Activated CD8-positive, alpha-beta memory T cell treated with anti-CD3 and anti-CD28 coated beads, Interleukin-2, amount 10 ng/mL, durations not matched to agents 7 days and 5 days (primary cell): ENCODE measurements around the gene C8B. TPM values are rescaled to one million over a fixed set of nuclear protein-coding genes. Genes with fewer than 3 reads are reported as not detected.

Experiments
- ATAC-seq: fragments of 150-1000 bp; cut with Tn5 transposase; one replicate; pipeline ENCODE4 v1.10.0; 2021; ENCODE audit warnings: moderate library complexity
- CTCF ChIA-PET: fragments of 350-600 bp; sonication (Branson Sonifier 250); formaldehyde crosslinking; loops from one replicate; lab custom pipeline; 2021; ENCODE audit warnings: antibody characterized with exemption; lab: Charles Lee
- DNase-seq: peaks from one replicate; pipeline ENCODE4 v3.0.0-alpha.2; 2020
- H3K27ac Mint-ChIP-seq: one replicate; pipeline ENCODE4 v1.8.0; 2021; ENCODE audit warnings: mild to moderate bottlenecking, mixed read lengths
- H3K27me3 Mint-ChIP-seq: one replicate; pipeline ENCODE4 v1.8.0; 2021; ENCODE audit warnings: mixed read lengths
- H3K36me3 Mint-ChIP-seq: one replicate; pipeline ENCODE4 v1.8.0; 2021; ENCODE audit warnings: mild to moderate bottlenecking, mixed read lengths
- H3K4me1 Mint-ChIP-seq: one replicate; pipeline ENCODE4 v1.8.0; 2021; ENCODE audit warnings: mixed read lengths
- H3K4me3 Mint-ChIP-seq: one replicate; pipeline ENCODE4 v1.8.0; 2021; ENCODE audit warnings: mild to moderate bottlenecking, moderate library complexity, mixed read lengths
- H3K9me3 Mint-ChIP-seq: one replicate; pipeline ENCODE4 v1.8.0; 2022; ENCODE audit warnings: low read depth, mixed read lengths
- total RNA-seq, 2 experiments: library from RNA; stranded (reverse); gene quantifications; one replicate each; pipeline ENCODE4 v1.2.3, GENCODE V29; 2021

C8B gene
- total RNA-seq, 2 experiments from 2014 or later = not detected

DNA sequence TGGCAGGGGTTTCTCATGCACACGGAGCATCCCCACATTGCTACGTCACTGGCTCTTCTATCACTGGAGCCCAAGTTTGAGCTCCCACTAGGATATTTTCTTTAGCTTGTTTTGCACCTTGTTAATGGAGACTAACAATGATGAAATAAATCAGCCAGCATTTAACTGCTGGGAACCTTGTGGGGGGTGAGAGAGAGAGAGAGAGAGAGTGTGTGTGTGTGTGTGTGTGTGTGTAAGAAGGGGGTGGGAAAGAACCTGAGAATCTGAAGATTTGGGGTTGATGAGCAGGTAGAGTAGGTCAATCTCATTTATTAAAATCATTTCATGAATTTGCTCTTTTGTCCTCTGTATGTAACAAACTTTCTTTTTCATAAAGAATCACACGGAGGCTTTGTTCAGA, 624 bp downstream of the C8B start:
- DNase-seq = no peak
- peaks cover 4% of the 10 kb centered on the region for H3K9me3 Mint-ChIP-seq
- H3K4me3 Mint-ChIP-seq = no peak overlapping the region
- CTCF ChIA-PET = no interaction called here
- no peaks in the 10 kb centered on the region for H3K4me1 Mint-ChIP-seq
- no peak for ATAC-seq
- H3K27me3 Mint-ChIP-seq = no peaks in the 10 kb centered on the region
- H3K36me3 Mint-ChIP-seq = no peaks in the 10 kb centered on the region
- H3K27ac Mint-ChIP-seq = no peak overlapping the region

DNA sequence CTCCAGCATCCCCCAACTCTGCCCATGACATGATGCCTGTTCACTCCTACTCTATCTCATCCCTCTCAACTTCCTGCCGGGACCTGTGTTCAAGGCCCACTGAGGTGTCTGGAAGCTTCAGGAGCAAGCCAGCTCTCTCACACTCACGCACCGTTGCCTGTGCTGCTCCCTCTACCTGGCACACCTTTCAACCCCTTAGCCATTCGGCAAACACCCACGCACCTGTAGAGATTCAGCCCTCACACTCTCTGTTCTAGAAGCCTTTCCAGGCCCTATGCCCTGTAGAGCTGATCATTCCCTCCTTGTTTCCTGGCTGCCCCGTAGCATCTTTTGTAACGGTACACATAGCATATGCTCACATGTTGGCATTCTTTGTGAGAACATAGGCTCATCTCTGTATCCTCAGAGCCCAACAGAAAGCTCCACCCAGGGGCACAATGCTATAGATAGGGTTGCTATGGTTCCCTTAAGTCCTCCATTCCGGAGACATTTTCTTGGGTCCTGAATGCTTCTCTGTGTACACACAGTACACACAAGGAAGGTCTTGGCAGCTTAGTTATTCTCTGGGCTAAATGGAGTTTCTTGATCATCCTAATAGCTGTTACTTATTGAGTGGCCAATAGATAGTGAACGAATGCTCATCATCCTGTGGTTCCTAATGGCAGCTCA, 1.3 kb downstream of the C8B start:
- Mint-ChIP-seq H3K9me3 (peaks cover 4% of the 10 kb centered on the region), H3K4me3 (no peak overlapping the region), H3K27me3 (no peaks in the 10 kb centered on the region), H3K36me3 (no peaks in the 10 kb centered on the region), H3K27ac (no peak overlapping the region), H3K4me1 (no peaks in the 10 kb centered on the region)
- CTCF ChIA-PET = no interaction called here
- DNase-seq = no peak
- no peak for ATAC-seq

- Mint-ChIP-seq H3K4me1 (no peaks in the 10 kb centered on the region), H3K27me3 (no peaks in the 10 kb centered on the region), H3K36me3 (no peaks in the 10 kb centered on the region), H3K9me3 (peaks cover 1% of the 10 kb centered on the region), H3K27ac (no peak overlapping the region), H3K4me3 (no peak overlapping the region)
- ATAC-seq (no peak), DNase-seq (no peak)
- CTCF ChIA-PET = no interaction called here
Observed at GRCh38 chr1:56963667-56964066, 2.1 kb downstream of the C8B start.

DNA sequence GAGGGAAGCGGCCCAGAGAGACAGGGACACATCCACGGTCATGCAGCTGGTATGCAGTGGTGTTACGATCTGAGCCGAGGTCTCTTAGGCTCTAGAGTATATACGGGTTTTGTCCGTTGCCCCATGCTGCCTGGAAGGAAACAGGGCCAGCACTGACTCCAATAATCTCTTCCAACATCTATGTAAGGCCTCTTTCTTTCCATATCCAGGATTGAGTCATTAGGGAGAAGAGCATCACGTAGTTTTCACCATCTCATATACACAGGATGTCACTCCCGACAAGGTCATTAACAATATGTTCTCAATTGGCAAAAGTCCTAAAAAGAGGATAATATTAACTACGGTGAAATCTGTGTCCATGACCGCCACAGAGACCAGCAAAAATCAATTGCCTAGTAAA, 4.4 kb downstream of the C8B start:
- ATAC-seq (no peak), DNase-seq (no peak)
- Mint-ChIP-seq H3K9me3 (no peaks in the 10 kb centered on the region), H3K36me3 (no peaks in the 10 kb centered on the region), H3K4me1 (no peaks in the 10 kb centered on the region), H3K27me3 (no peaks in the 10 kb centered on the region), H3K4me3 (no peak overlapping the region), H3K27ac (no peak overlapping the region)
- CTCF ChIA-PET = no interaction called here

DNA sequence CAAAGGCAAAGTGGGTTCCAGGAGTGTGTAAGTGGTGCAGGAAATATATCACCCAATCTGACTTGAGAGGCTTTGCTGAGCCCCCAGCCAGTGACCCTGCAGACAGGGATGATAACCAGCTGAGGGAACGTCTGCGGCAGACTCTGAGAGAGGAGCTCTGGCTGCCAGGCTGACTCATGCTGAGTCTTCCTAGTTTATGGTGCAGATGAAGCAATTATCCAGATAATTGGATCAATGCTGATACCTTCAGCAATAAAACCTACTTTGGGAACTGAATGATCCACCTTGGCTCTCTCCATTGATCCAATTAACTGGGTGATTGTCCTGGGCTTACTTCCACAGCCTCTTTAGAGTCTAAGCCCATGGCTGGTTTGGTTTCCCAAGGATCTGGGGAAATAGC, 7.3 kb downstream of the C8B start:
- H3K4me3 Mint-ChIP-seq = no peak overlapping the region
- H3K27me3 Mint-ChIP-seq = no peaks in the 10 kb centered on the region
- no peak overlapping the region for H3K27ac Mint-ChIP-seq
- no peaks in the 10 kb centered on the region for H3K9me3 Mint-ChIP-seq
- no peak for DNase-seq
- H3K4me1 Mint-ChIP-seq = no peaks in the 10 kb centered on the region
- H3K36me3 Mint-ChIP-seq = no peaks in the 10 kb centered on the region
- CTCF ChIA-PET = no interaction called here
- no peak for ATAC-seq

DNA sequence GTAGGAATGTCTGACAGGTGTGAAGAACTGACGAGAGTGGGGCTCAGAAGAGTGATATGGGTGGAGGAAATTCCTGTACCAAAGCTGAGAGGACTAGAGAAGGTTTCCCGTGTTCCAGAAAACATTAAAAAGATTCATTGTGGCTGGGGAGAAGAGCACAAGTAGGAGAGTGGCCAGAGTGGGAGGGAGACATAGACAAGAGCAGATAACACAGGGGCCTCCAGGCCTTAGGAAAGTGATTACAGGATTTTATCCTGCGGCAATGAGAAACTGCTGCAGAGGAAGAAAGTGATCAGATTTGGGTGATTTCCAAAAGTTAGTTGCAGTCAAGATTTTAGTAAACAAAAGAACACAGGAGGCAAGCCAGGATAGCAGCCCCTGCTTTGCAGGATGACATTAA, 7.9 kb downstream of the C8B start:
- Mint-ChIP-seq H3K27ac (no peak overlapping the region), H3K27me3 (no peaks in the 10 kb centered on the region), H3K36me3 (no peaks in the 10 kb centered on the region), H3K4me1 (no peaks in the 10 kb centered on the region), H3K9me3 (no peaks in the 10 kb centered on the region), H3K4me3 (no peak overlapping the region)
- no peak for ATAC-seq
- CTCF ChIA-PET = no interaction called here
- no peak for DNase-seq

DNA sequence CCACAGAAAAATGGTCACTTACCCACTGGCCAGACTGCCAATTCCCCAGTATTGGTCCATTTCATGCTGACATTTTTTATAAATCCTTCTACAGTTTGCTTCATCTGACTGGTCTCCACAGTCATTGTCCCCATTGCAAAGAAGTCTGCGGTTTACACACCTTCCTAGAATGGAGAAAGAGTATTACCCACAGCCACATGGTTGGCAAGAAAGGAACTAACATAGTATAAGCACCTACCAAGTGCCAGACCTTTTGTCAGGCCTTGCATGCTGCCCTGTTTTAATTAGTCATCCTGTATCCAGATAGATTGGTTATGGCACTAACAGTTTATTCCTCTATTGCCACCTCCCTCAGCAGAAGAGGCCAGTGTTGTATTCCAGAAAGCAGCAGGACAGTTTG, 11.2 kb downstream of the C8B start:
- DNase-seq (no peak), ATAC-seq (no peak)
- H3K27me3 Mint-ChIP-seq = no peaks in the 10 kb centered on the region
- no peaks in the 10 kb centered on the region for H3K9me3 Mint-ChIP-seq
- CTCF ChIA-PET = no interaction called here
- H3K4me3 Mint-ChIP-seq = no peak overlapping the region
- H3K27ac Mint-ChIP-seq = no peak overlapping the region
- H3K36me3 Mint-ChIP-seq = no peaks in the 10 kb centered on the region
- H3K4me1 Mint-ChIP-seq = no peaks in the 10 kb centered on the region

DNA sequence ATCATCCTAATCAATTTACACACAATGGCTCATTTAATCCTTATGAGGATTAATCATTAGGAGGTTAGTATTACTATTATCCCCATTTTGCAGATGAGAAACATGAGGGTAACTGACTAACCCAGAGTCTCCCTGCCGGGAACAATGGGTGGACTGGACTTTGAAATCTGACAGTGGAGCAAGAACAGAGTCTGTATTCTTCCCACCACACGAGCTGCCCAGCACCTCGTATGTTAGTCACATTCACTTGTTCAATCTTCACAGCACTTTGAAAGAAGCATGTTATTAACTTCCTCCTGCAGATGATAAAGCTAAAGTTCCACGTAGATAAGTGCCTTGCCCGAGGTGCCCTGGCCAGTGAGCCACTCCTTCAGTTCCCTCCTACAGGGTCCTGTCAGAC, 12.4 kb downstream of the C8B start:
- no peak overlapping the region for H3K4me3 Mint-ChIP-seq
- no peak overlapping the region for H3K27ac Mint-ChIP-seq
- H3K4me1 Mint-ChIP-seq = no peaks in the 10 kb centered on the region
- ATAC-seq = no peak
- H3K27me3 Mint-ChIP-seq = no peaks in the 10 kb centered on the region
- CTCF ChIA-PET = no interaction called here
- no peaks in the 10 kb centered on the region for H3K36me3 Mint-ChIP-seq
- no peak for DNase-seq
- H3K9me3 Mint-ChIP-seq = no peaks in the 10 kb centered on the region

DNA sequence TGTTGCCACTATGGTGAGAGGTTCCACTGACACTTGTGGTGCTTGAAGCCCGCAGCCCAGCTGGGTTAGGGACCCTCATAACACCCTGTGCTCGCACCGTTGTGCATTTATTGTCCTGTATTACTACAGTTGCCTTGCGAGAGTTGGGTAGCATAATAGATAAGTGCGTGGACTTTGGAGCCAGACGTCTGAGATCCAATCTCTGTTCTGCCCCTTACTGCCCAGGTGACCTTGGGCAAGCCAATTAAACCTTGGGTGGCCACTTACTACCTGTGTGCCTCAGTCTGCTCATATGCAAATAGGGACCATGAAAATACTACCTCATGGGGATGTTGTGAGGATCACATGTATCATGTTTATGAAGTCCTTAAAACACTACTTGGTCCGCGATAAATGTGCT, 13.3 kb downstream of the C8B start:
- ATAC-seq (no peak), DNase-seq (no peak)
- H3K27me3 Mint-ChIP-seq = no peaks in the 10 kb centered on the region
- H3K36me3 Mint-ChIP-seq = no peaks in the 10 kb centered on the region
- no peak overlapping the region for H3K4me3 Mint-ChIP-seq
- CTCF ChIA-PET = no interaction called here
- H3K4me1 Mint-ChIP-seq = no peaks in the 10 kb centered on the region
- H3K27ac Mint-ChIP-seq = no peak overlapping the region
- H3K9me3 Mint-ChIP-seq = no peaks in the 10 kb centered on the region

- no peak for ATAC-seq
- CTCF ChIA-PET = no interaction called here
- Mint-ChIP-seq H3K4me3 (no peak overlapping the region), H3K9me3 (no peaks in the 10 kb centered on the region), H3K27ac (no peak overlapping the region), H3K4me1 (no peaks in the 10 kb centered on the region), H3K36me3 (no peaks in the 10 kb centered on the region), H3K27me3 (no peaks in the 10 kb centered on the region)
- DNase-seq = no peak
Observed at GRCh38 chr1:56948403-56949023, 17.3 kb downstream of the C8B start.

- Mint-ChIP-seq H3K4me3 (no peak overlapping the region), H3K27me3 (no peaks in the 10 kb centered on the region), H3K27ac (no peak overlapping the region), H3K9me3 (no peaks in the 10 kb centered on the region), H3K36me3 (no peaks in the 10 kb centered on the region), H3K4me1 (no peaks in the 10 kb centered on the region)
- no peak for DNase-seq
- CTCF ChIA-PET = no interaction called here
- ATAC-seq = no peak
Observed at GRCh38 chr1:56940039-56940438, 25.8 kb downstream of the C8B start.

DNA sequence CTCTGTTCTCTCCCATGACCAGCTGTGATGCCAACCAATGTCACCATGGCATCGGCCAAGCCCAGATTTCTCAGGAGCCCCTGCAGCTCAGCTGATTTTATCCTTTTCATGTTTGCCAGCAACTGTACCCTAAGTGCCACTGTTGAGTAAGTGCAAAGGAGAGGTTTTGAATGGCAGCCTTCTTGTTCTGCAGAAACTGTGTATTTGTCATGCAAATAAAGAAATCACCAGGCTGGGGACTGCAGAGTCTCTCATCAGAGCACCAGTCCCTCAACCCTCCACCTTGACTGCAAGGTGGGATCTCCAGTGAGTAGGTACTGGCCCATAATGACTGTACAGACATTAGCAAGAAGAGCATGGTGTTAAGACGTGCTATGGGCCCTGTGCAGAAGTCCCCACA, 26.6 kb downstream of the C8B start:
- no peaks in the 10 kb centered on the region for H3K9me3 Mint-ChIP-seq
- no peaks in the 10 kb centered on the region for H3K4me1 Mint-ChIP-seq
- ATAC-seq (no peak), DNase-seq (no peak)
- H3K27me3 Mint-ChIP-seq = no peaks in the 10 kb centered on the region
- no peak overlapping the region for H3K27ac Mint-ChIP-seq
- no peak overlapping the region for H3K4me3 Mint-ChIP-seq
- CTCF ChIA-PET = no interaction called here
- H3K36me3 Mint-ChIP-seq = no peaks in the 10 kb centered on the region

DNA sequence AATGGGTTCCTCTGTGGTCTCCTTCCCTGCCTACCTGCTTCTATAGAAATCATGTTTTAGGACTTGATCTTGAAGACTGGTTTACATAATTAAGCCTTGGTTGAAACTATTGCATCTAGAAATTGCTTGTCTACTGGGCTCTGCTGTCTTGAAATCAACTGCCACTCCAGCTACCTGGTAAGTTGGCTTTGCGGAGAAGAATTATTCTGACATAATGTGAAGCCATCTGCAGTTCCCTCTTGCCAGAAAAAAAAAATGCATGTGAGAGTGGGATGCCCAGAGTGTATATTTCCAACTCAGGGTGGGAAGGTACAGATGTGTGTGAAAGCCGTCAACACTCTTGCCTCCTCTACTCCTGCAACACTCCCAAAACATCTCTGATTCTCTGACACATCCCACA, 27.2 kb downstream of the C8B start:
- Mint-ChIP-seq H3K27me3 (no peaks in the 10 kb centered on the region), H3K36me3 (no peaks in the 10 kb centered on the region), H3K27ac (no peak overlapping the region), H3K4me3 (no peak overlapping the region), H3K9me3 (no peaks in the 10 kb centered on the region), H3K4me1 (no peaks in the 10 kb centered on the region)
- no peak for DNase-seq
- no peak for ATAC-seq
- CTCF ChIA-PET = interaction anchor here (0.6 kb wide), 1 partner anchor 1455 kb away, joined by 3 read pairs; no protein-coding TSS in a partner anchor

DNA sequence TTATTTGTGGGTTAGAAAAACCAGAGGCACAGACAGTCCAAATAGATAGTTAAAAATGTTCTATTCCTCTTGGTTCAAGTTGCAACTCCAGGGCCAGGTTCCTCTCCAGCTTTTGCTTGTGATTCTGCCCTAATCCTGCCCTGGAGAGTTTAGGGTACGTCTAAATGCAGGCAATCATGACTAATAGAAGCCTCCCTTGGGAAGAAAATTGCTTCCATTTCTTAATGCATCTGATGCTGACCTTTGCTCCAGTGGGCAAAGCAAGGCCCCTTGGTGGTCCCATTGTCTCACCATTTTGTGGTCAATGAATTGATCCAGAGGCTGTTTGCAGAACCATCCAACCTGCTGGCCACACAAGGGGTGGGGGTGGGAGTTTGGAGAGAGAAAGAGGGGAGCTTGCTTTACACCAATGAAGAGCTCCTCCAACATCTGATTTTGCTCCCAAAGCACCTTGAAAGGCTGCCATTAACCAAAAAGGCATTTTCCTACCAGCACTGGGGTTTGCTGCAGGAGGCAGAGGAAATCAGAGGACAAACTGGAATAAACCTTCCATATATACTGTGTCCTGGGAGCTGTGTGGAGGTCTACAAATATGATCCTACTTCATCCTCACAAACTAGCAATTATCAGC, 31.3 kb downstream of the C8B start:
- Mint-ChIP-seq H3K4me1 (no peaks in the 10 kb centered on the region), H3K27me3 (no peaks in the 10 kb centered on the region), H3K36me3 (no peaks in the 10 kb centered on the region), H3K27ac (no peak overlapping the region), H3K4me3 (no peak overlapping the region), H3K9me3 (no peaks in the 10 kb centered on the region)
- DNase-seq = no peak
- no peak for ATAC-seq
- CTCF ChIA-PET = no interaction called here
